Stimulated activated CD4-positive, alpha-beta T cell treated with anti-CD3 and anti-CD28 coated beads, Interleukin-15, amount 100 ng/mL, for 1 hour (primary cell): ENCODE results near the gene CRYBB3.
"Not testable (repeated sequence)": the region's sequence is repeated elsewhere in the genome, so short reads cannot be mapped to it uniquely, and the experiment has no call there.

Source experiments
- DNase-seq, 2 donors: peaks; one replicate each; pipeline ENCODE4 v3.0.0-alpha.2; 2020; ENCODE audit warnings: low read depth in 1 of 2, low spot score in 1 of 2

Gene CRYBB3

GRCh38 chr22:25174888-25175411 is 24.7 kb upstream of the CRYBB3 start:
- no peak for DNase-seq

GRCh38 chr22:25176175-25176574 is 23.5 kb upstream of the CRYBB3 start:
- no peak for DNase-seq

GRCh38 chr22:25176799-25177198 is 22.9 kb upstream of the CRYBB3 start:
- DNase-seq: no peak

GRCh38 chr22:25177226-25177625 is 22.4 kb upstream of the CRYBB3 start:
- DNase-seq: no peak

GRCh38 chr22:25177895-25178294 is 21.8 kb upstream of the CRYBB3 start:
- no peak for DNase-seq

- DNase-seq: not testable (repeated sequence)
Observed at GRCh38 chr22:25178348-25178747, 21.3 kb upstream of the CRYBB3 start.

- DNase-seq: not testable (repeated sequence)
Observed at GRCh38 chr22:25178869-25179631, 20.6 kb upstream of the CRYBB3 start.

GRCh38 chr22:25182131-25183110 is 17.2 kb upstream of the CRYBB3 start:
- no peak for DNase-seq

GRCh38 chr22:25183949-25184619 is 15.6 kb upstream of the CRYBB3 start:
- DNase-seq: no peak

- no peak for DNase-seq
Observed at GRCh38 chr22:25186140-25186539, 13.5 kb upstream of the CRYBB3 start.

GRCh38 chr22:25187469-25187868 is 12.2 kb upstream of the CRYBB3 start:
- no peak for DNase-seq

- no peak for DNase-seq
Observed at GRCh38 chr22:25192406-25192805, 7.3 kb upstream of the CRYBB3 start.

- no peak for DNase-seq
Observed at GRCh38 chr22:25193130-25193529, 6.5 kb upstream of the CRYBB3 start.

- no peak for DNase-seq
Observed at GRCh38 chr22:25193548-25193947, 6.1 kb upstream of the CRYBB3 start.

- DNase-seq: no peak
Observed at GRCh38 chr22:25196326-25196725, 3.3 kb upstream of the CRYBB3 start.

- DNase-seq: no peak
Observed at GRCh38 chr22:25197340-25197739, 2.3 kb upstream of the CRYBB3 start.

GRCh38 chr22:25200967-25201366 is 1.3 kb downstream of the CRYBB3 start:
- DNase-seq: no peak

- DNase-seq: no peak
Observed at GRCh38 chr22:25201557-25202273, 2.1 kb downstream of the CRYBB3 start.

- DNase-seq: peak in 1 of 2 donors; percentile 27
Observed at GRCh38 chr22:25202290-25202921, 2.7 kb downstream of the CRYBB3 start.

- no peak for DNase-seq
Observed at GRCh38 chr22:25203082-25203481, 3.4 kb downstream of the CRYBB3 start.
